Measurements from ENCODE around the gene MRPL49. TPM values are rescaled to one million over a fixed set of nuclear protein-coding genes. Genes with fewer than 3 reads are reported as not detected.

Gene MRPL49
- total RNA-seq, 6 donors from 2014 or later: 15.7 to 78.6 (median 57.1) TPM

DNA sequence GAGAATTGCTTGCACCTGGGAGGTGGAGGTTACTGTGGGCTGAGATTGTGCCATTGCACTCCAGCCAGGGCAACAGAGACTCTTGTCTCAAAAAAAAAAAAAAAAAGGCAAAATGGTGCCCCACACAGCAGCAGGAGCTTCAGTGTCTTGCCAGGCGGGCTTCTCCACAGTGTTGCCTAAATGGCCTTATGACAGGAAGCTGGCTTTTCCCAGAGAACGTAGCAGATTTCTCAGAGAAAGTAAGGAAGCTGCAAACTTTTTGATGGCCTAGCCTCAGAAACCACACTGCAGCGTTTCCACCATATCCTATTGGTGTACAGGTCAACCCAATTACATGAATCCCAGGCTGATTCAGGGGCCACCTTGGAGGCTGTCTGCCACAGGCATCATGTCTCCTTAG lies 35.2 kb downstream of the MRPL49 start:
- ATAC-seq (ENCODE audit: low FRiP score in 2 of 2) (no peak), DNase-seq (no peak)
- TF ChIP-seq POLR2A (IDR thresholded peaks at IDR 0.05) (no peak), POLR2AphosphoS5 (IDR thresholded peaks at IDR 0.05) (no peak), EP300 (IDR thresholded peaks at IDR 0.05) (no peak)
- TF ChIP-seq, protein P1, sequence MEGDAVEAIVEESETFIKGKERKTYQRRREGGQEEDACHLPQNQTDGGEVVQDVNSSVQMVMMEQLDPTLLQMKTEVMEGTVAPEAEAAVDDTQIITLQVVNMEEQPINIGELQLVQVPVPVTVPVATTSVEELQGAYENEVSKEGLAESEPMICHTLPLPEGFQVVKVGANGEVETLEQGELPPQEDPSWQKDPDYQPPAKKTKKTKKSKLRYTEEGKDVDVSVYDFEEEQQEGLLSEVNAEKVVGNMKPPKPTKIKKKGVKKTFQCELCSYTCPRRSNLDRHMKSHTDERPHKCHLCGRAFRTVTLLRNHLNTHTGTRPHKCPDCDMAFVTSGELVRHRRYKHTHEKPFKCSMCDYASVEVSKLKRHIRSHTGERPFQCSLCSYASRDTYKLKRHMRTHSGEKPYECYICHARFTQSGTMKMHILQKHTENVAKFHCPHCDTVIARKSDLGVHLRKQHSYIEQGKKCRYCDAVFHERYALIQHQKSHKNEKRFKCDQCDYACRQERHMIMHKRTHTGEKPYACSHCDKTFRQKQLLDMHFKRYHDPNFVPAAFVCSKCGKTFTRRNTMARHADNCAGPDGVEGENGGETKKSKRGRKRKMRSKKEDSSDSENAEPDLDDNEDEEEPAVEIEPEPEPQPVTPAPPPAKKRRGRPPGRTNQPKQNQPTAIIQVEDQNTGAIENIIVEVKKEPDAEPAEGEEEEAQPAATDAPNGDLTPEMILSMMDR (IDR thresholded peaks at IDR 0.05): no peak
- Histone ChIP-seq H3K36me3 (no peaks in the 10 kb centered on the region), H3K27me3 (no peaks in the 10 kb centered on the region), H3K9me3 (no peaks in the 10 kb centered on the region), H3K4me1 (no peaks in the 10 kb centered on the region), H3K4me3 (no peak overlapping the region), H3K27ac (no peak overlapping the region)
- 50 to 62% methylated on average over 3 of the region's 3 CpGs for WGBS, 2 donors

- H3K4me3 ChIP-seq: no peak overlapping the region
- no peaks in the 10 kb centered on the region for H3K9me3 ChIP-seq
- H3K27me3 ChIP-seq: no peaks in the 10 kb centered on the region
- no peak for ATAC-seq (ENCODE audit: low FRiP score in 2 of 2)
- TF ChIP-seq POLR2AphosphoS5 (IDR thresholded peaks at IDR 0.05) (no peak), EP300 (IDR thresholded peaks at IDR 0.05) (no peak), POLR2A (IDR thresholded peaks at IDR 0.05) (no peak)
- TF ChIP-seq, protein P1 (IDR thresholded peaks at IDR 0.05): no peak
- no peaks in the 10 kb centered on the region for H3K4me1 ChIP-seq
- H3K36me3 ChIP-seq: no peaks in the 10 kb centered on the region
- no peak overlapping the region for H3K27ac ChIP-seq
- DNase-seq: no peak
- 73 to 74% methylated on average over 5 of the region's 5 CpGs for WGBS, 2 donors
These were observed 36.9 kb downstream of the MRPL49 start for GRCh38 chr11:65159012-65159411.

GRCh38 chr11:65160643-65161042 lies 38.5 kb downstream of the MRPL49 start:
- H3K4me1 ChIP-seq: no peaks in the 10 kb centered on the region
- H3K4me3 ChIP-seq: no peak overlapping the region
- H3K27me3 ChIP-seq: no peaks in the 10 kb centered on the region
- 81 to 83% methylated on average over 3 of the region's 3 CpGs for WGBS, 2 donors
- H3K9me3 ChIP-seq: no peaks in the 10 kb centered on the region
- no peak overlapping the region for H3K27ac ChIP-seq
- ATAC-seq (ENCODE audit: low FRiP score in 2 of 2): no peak
- no peak for DNase-seq
- TF ChIP-seq EP300 (IDR thresholded peaks at IDR 0.05) (no peak), POLR2A (IDR thresholded peaks at IDR 0.05) (no peak), POLR2AphosphoS5 (IDR thresholded peaks at IDR 0.05) (no peak)
- TF ChIP-seq, protein P1 (IDR thresholded peaks at IDR 0.05): no peak
- no peaks in the 10 kb centered on the region for H3K36me3 ChIP-seq

DNA sequence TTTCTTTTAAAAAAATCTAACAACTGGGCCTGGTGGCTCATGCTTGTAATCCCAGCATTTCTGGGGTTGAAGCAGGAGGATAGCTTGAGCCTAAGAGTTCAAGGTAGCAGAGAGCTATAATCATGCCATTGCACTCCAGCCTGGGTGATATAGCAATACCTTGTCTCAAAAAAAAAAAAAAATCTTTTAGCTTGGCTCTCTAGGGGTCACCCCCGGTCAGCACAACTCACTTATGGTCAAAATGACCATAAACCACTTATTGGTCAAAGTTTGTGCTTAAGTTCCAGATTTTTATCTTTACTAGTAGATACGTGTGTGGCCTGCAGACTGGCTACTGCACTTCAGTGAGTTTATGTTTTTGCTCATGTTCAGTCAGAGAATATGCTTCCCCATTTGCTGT lies 41.6 kb downstream of the MRPL49 start:
- no peak for ATAC-seq (ENCODE audit: low FRiP score in 2 of 2)
- Histone ChIP-seq H3K9me3 (no peaks in the 10 kb centered on the region), H3K4me3 (no peak overlapping the region), H3K27me3 (no peaks in the 10 kb centered on the region), H3K4me1 (no peaks in the 10 kb centered on the region), H3K36me3 (no peaks in the 10 kb centered on the region), H3K27ac (no peak overlapping the region)
- DNase-seq: no peak
- WGBS, 2 donors: 86 to 92% methylated on average over 2 of the region's 2 CpGs
- TF ChIP-seq POLR2A (IDR thresholded peaks at IDR 0.05): no peak
- no peak for TF ChIP-seq POLR2AphosphoS5 (IDR thresholded peaks at IDR 0.05)

DNA sequence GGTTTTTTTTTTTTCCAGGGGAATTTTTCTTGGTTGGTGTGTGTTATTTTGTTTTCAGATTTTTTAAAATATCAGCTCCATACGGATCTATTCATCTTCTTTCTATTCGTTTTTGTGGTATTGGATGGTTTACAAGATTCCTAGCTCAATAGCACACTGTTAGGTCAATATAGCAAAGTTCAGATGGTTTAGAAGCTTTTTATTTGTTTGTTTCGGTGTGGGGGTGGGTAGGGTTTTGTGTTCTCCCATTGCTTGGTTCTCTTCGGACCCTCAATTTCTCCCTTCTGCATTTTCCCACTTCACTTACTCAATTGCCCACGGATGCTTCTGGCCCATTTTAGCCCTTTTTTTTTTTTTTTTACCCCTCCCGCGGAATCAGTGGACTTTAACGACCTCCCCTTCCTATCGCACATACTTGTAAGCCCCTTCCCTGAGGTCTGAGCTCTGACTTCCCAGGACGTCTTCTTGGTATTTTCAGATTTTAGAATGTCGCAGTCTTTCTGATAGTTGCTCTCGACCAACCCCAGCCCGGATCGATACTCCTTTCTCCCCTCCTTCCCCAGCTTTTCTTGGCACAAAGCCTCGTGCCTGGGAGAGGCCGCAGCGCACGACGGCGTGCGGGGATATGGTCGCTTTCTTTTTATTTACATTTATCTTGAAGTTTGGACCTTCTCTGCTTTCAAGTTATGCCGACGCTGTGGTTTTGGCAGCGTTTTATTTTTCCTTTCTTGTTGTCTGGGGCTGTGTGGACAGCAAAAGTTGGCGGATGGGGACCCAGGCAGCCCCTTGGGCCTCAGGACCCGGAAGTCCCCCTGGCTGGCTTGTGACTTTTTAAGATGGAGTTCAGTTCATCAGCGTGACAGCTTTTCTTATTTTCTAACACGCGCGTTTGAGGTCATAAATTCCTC lies 43.5 kb downstream of the MRPL49 start:
- peak in 1 of 2 donors; percentile 41 for ATAC-seq (ENCODE audit: low FRiP score in 2 of 2)

More for the DNA sequence above, 43.5 kb downstream of the MRPL49 start:
- 51 to 55% methylated on average over 31 of the region's 31 CpGs for WGBS, 2 donors
- H3K36me3 ChIP-seq: no peaks in the 10 kb centered on the region
- H3K4me3 ChIP-seq: peak overlapping the region in 2 of 4 donors; percentile 17 to 35
- H3K27me3 ChIP-seq: no peaks in the 10 kb centered on the region
- DNase-seq: peak in 1 of 2 donors; percentile 59
- H3K27ac ChIP-seq: no peak overlapping the region
- TF ChIP-seq POLR2A (IDR thresholded peaks at IDR 0.05): no peak
- TF ChIP-seq, protein P1 (IDR thresholded peaks at IDR 0.05): no peak
- no peak for TF ChIP-seq EP300 (IDR thresholded peaks at IDR 0.05)
- no peak for TF ChIP-seq POLR2AphosphoS5 (IDR thresholded peaks at IDR 0.05)
- H3K9me3 ChIP-seq: no peaks in the 10 kb centered on the region
- H3K4me1 ChIP-seq: no peaks in the 10 kb centered on the region

Data from upper lobe of left lung (tissue), 6 donors.